HG02870 (cell line): Measurements from ENCODE around the gene TNFRSF25.
"Not testable (repeated sequence)": the region's sequence is repeated elsewhere in the genome, so short reads cannot be mapped to it uniquely, and the experiment has no call there.

Source experiments
- ATAC-seq: cut with Tn5 transposase; IDR thresholded peaks from one replicate; pipeline ENCODE4 v1.9.1; 2021; ENCODE audit warnings: mild to moderate bottlenecking, moderate library complexity; ENCODE audit not compliant: unreplicated experiment

Gene TNFRSF25

DNA sequence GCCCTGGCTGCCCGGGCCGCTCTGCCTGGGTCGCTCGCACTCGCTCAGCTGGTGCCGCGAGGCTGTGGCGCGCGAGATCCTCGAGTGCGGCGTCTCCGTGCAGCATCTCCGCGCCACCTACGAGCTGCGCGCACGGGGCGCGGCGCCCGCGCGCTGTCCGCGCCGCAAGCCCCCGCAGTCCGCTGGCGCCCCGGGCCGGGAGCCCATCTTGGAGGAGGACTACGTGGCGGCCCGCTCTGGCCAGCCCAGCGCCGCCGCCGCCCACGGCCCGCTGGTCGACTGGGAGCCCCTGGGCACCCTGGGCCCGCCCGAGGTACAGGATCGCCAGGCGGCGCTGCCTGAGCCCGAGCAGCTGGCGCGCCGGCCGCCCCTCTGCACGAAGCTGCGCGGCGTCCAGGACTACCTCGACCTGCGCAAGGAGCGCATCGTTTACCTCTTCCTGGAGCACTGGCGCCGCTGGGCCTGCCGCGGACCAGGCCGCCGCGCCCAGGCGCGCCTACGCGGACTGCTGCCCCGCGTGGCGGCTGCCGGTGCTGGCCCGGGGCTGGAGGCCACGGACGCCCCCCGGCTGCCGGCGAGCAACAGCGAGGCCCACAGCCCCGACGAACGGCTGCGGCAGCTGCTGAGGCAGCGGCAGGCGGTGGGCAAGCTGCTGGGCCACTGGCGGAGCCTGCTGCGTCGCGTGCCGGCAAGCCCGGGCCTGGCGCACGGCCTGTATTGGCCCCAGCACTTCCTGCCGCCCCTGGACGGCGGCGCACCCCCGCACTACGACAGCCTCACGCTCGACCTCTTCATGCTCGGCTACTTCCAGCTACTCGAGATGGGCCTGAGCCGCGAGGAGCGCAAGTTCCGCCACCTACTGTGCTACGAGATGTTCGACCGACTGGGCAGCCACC, 10.9 kb downstream of the TNFRSF25 start:
- no peak for ATAC-seq

DNA sequence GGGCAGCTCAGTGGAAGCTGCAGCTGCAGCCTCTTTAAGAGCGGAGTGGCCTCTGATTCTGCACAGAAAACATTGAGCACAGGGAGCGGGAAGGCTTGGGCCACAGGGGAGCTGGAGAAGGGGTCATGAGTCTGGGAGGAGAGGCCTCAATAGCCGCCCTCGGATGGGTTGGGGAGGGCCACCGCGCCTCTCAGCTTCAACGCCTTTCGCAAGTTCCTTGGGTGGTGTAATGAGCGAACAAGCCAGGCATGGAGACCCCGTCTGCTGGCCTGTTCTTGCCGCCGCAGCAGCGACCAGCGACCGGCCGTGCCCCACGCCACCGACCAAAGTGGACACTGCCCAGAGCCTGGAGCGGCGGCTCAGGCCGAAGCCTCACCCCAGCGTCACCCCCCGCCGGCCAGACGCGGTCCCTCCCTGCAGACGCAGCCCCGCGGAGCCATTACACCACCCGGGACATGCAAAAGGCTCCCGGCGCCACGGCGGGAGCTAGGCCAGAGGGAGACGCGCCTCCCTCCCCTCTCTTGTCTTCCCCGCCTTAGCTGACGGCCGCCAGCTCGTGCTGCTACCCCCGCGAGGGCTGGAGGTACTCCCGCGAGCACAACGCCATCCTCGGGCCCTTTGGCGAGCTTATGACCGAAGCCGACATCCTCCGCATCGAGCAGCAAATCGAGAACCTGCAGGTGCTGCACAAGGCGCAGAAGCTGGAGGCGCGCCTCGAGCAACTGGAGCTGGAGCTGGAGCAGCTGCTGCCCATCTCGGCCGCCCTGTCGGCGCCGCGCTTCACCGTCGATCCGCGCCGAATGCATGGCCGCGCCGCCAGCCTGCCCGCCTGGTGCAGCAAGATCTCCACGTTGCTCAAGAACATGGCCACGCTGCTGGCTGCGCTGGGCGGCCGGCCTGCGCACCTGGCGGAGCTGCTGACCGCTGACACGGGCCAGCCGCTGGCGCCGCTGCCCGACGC, 11.8 kb downstream of the TNFRSF25 start:
- ATAC-seq, result not testable (repeated sequence)

DNA sequence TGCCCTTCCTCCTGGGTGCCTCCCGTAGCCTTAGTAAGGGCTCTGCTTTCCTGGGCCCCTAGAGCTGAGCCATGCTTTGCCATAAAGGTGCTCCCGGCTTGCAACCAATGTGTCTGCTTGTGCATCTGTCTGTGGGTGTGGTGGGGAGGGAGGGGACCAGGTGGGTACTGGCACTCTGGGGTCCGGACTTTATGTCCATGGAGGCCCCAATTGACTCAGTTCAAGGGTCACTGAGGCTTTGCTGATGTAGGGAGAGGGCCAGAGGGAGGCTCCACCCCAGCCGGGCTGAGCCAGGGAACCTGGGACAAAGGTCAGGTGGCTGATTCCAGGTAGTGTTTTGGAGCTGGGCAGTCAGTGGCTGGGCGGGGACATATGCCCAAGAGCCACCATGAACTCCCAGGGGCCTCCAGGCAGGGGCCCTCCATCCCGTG, 15.0 kb downstream of the TNFRSF25 start:
- ATAC-seq, result no peak

GRCh38 chr1:6450486-6450885, 15.5 kb downstream of the TNFRSF25 start:
- ATAC-seq, result not testable (repeated sequence)

DNA sequence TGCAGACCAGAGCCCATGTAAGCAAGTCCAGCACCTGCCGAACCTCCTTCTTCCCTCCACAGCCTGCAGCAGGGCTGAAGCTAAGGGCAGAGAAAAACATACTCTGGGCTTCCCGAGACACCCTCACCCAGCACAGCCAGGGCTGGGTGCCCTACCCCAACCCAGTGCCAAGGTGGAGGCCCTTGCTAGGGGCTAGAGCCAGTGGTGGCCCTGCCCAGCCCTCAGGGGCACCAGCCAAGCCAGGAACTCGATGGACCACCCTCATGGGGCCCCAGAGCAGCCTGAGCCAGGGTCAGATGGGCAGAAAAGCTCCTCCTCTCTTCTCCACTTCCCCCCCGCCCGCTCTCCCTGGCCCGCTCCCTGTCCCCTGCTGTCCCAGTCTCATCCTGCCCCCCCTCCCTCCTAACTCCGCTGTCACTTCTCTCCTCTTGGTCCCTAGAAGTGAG, 15.9 kb downstream of the TNFRSF25 start:
- no peak for ATAC-seq

- ATAC-seq, result no peak
These were observed 17.0 kb downstream of the TNFRSF25 start for GRCh38 chr1:6448749-6449631.

- no peak for ATAC-seq
These were observed 17.9 kb downstream of the TNFRSF25 start for GRCh38 chr1:6447818-6448748.

- ATAC-seq, result no peak
These were observed 18.8 kb downstream of the TNFRSF25 start for GRCh38 chr1:6447016-6447817.

DNA sequence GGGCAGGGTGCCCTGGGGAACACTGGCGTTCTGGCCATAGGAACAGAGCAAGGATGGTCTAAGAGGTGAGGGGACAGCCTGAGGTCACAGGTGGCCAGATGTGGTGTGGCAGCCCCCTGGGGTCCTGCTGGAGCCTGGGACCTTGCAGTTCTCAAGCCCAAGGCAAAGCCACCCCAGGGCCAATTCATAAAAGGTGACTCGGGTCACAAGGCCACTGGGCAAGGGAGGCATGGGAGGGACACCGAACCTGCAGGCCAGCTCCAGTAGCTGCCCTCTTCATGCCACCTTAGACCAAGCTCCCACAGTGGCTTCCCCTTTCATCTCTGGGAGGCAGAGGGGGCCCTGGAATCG, 19.3 kb downstream of the TNFRSF25 start:
- ATAC-seq, result no peak

- ATAC-seq, result not testable (repeated sequence)
These were observed 20.0 kb downstream of the TNFRSF25 start for GRCh38 chr1:6445929-6446328.

DNA sequence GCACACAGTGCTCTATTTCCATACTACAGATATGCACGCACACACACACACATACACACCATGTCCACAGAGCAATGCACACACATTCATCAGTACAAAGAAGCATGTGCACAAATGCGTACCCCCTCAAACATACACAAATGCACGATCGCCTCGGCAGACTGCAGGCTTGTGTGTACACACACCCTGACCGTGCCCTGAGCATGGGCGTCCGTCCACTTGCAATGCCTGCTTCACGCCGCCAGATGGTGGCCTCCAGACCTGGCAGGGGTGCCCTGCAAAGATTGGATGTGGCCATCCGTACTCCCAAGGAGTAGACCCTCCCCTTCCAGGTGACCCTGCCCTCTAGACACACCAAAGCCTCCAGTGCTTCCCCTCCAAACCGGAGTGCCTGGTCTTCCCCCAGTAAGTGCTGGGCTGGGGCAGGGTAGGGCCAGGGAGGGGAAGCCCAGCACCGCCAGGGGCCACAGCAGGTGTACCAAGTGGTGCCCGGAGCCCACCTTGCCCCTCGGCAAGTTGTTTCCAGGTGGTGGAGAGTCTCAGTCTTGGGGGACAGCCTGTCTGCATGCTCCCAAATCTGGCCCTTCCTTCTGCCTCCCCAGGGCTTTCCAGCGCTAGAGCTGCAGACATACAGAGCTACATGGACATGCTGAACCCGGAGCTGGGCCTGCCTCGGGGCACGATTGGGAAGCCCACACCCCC, 20.8 kb downstream of the TNFRSF25 start:
- ATAC-seq, result no peak

DNA sequence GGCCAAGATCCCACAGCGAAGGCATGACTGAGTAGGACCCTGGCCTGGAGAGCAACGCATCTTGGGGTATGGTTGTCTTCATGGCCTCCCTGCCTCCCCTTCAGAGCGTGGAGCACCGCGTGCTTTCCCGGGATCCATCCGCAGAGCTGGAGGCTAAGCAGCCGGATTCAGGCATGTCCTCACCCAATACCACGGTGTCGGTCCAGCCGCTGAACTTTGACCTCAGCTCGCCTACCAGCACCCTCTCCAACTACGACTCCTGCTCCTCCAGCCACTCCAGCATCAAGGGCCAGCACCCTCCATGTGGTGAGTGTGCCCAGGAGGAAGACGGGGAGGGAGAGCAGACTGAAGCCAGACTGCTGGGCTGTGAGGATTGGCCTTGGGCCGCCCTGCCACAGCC, 21.6 kb downstream of the TNFRSF25 start:
- ATAC-seq, result no peak

GRCh38 chr1:6443339-6444115, 22.4 kb downstream of the TNFRSF25 start:
- no peak for ATAC-seq

GRCh38 chr1:6441586-6441985, 24.4 kb downstream of the TNFRSF25 start:
- ATAC-seq, result no peak

- ATAC-seq, result no peak
These were observed 25.5 kb downstream of the TNFRSF25 start for GRCh38 chr1:6440198-6441126.

- no peak for ATAC-seq
These were observed 27.9 kb downstream of the TNFRSF25 start for GRCh38 chr1:6438047-6438525.
